DMS 273 (cell line): Measurements from ENCODE around the gene SUSD3.
"Not testable (repeated sequence)": the region's sequence is repeated elsewhere in the genome, so short reads cannot be mapped to it uniquely, and the experiment has no call there.

Experiments used
- DNase-seq: peaks from one replicate; lab custom pipeline; 2025; ENCODE audit not compliant: unreplicated experiment; lab: John Stamatoyannopoulos, UW

The SUSD3 gene

GRCh38 chr9:93091453-93092081 lies 33.1 kb downstream of the SUSD3 start:
- peak; percentile 39 for DNase-seq

- DNase-seq, result no peak
Observed at GRCh38 chr9:93092251-93092991, 33.9 kb downstream of the SUSD3 start.

GRCh38 chr9:93093127-93093876 lies 34.8 kb downstream of the SUSD3 start:
- DNase-seq, result peak; percentile 41

- no peak for DNase-seq
Observed at GRCh38 chr9:93093877-93094657, 35.6 kb downstream of the SUSD3 start.

- DNase-seq, result peak; percentile 48
Observed at GRCh38 chr9:93094658-93095204, 36.2 kb downstream of the SUSD3 start.

- peak; percentile 100 for DNase-seq
Observed at GRCh38 chr9:93095205-93096130, 37.0 kb downstream of the SUSD3 start.

GRCh38 chr9:93096131-93096802 lies 37.8 kb downstream of the SUSD3 start, which contains the start of gene CARD19:
TSS of gene CARD19 (plus strand) at chr9:93096217. CDS start at chr9:93096346, 129 bp downstream.
- DNase-seq, result peak; percentile 66

- DNase-seq, result no peak
Observed at GRCh38 chr9:93096811-93097382, 38.4 kb downstream of the SUSD3 start.

GRCh38 chr9:93097511-93098201 lies 39.2 kb downstream of the SUSD3 start:
- DNase-seq, result no peak

GRCh38 chr9:93098236-93098946 lies 39.9 kb downstream of the SUSD3 start:
- peak; percentile 37 for DNase-seq

- peak; percentile 20 for DNase-seq
Observed at GRCh38 chr9:93099551-93100275, 41.2 kb downstream of the SUSD3 start.

GRCh38 chr9:93100276-93100636 lies 41.8 kb downstream of the SUSD3 start:
- DNase-seq, result no peak

GRCh38 chr9:93101086-93101485 lies 42.6 kb downstream of the SUSD3 start:
- DNase-seq, result not testable (repeated sequence)

GRCh38 chr9:93105620-93106019 lies 47.1 kb downstream of the SUSD3 start:
- no peak for DNase-seq

GRCh38 chr9:93107151-93107824 lies 48.8 kb downstream of the SUSD3 start:
- DNase-seq, result no peak

GRCh38 chr9:93107825-93108161 lies 49.3 kb downstream of the SUSD3 start:
- no peak for DNase-seq
